Hepatocyte (in vitro differentiated cells): Measurements from ENCODE around the gene CCDC126. TPM values are rescaled to one million over a fixed set of nuclear protein-coding genes. Genes with fewer than 3 reads are reported as not detected.

Experiments used
- DNase-seq: peaks from one replicate; pipeline ENCODE4 v3.0.0-alpha.2; 2016; ENCODE audit warnings: low spot score
- H2AFZ ChIP-seq: fragments of 200-600 bp; sonication (generic); 2 replicates; pipeline ENCODE4 v1.6.0; 2016; ENCODE audit warnings: antibody characterized with exemption, mild to moderate bottlenecking
- H3K27ac ChIP-seq: fragments of 200-600 bp; sonication (generic); 2 replicates; pipeline ENCODE4 v1.5.1; 2016; ENCODE audit warnings: mild to moderate bottlenecking
- H3K27me3 ChIP-seq: fragments of 200-600 bp; sonication (generic); 2 replicates; pipeline ENCODE4 v1.6.1; 2016
- H3K36me3 ChIP-seq: fragments of 200-600 bp; sonication (generic); replicated peaks from 2 replicates; pipeline ENCODE4 v1.5.1; 2016; ENCODE audit warnings: low read depth; ENCODE audit not compliant: insufficient read depth
- H3K4me1 ChIP-seq: fragments of 200-600 bp; sonication (generic); 2 replicates; pipeline ENCODE4 v1.5.1; 2016; ENCODE audit warnings: mild to moderate bottlenecking, moderate library complexity; ENCODE audit not compliant: insufficient read depth
- H3K4me2 ChIP-seq: fragments of 200-600 bp; sonication (generic); 2 replicates; pipeline ENCODE4 v1.6.0; 2016
- H3K4me3 ChIP-seq: fragments of 200-600 bp; sonication (generic); 2 replicates; pipeline ENCODE4 v1.5.1; 2016; ENCODE audit warnings: mild to moderate bottlenecking
- H3K79me2 ChIP-seq: fragments of 200-600 bp; sonication (generic); 2 replicates; pipeline ENCODE4 v1.6.0; 2017; ENCODE audit warnings: mild to moderate bottlenecking
- H3K9me2 ChIP-seq: fragments of 200-600 bp; sonication (generic); replicated peaks from 2 replicates; pipeline ENCODE4 v1.6.0; 2017; ENCODE audit warnings: mild to moderate bottlenecking; ENCODE audit not compliant: insufficient read depth
- H3K9me3 ChIP-seq: fragments of 200-600 bp; sonication (generic); 2 replicates; pipeline ENCODE4 v1.5.1; 2016; ENCODE audit warnings: low read depth, mild to moderate bottlenecking
- H4K20me1 ChIP-seq: fragments of 200-600 bp; sonication (generic); 2 replicates; pipeline ENCODE4 v1.6.0; 2016; ENCODE audit warnings: mild to moderate bottlenecking; ENCODE audit not compliant: insufficient read depth, poor library complexity, severe bottlenecking
- CTCF ChIP-seq: fragments of 200-600 bp; sonication (generic); IDR thresholded peaks from 2 replicates; pipeline ENCODE4 v1.5.1; 2016; ENCODE audit warnings: antibody characterized with exemption, mild to moderate bottlenecking; ENCODE audit not compliant: poor library complexity
- EZH2 ChIP-seq: fragments of 200-600 bp; sonication (generic); IDR thresholded peaks from 2 replicates; pipeline ENCODE4 v1.6.1; 2016; ENCODE audit warnings: antibody characterized with exemption, mild to moderate bottlenecking, borderline replicate concordance
- EZH2phosphoT487 ChIP-seq: fragments of 200-600 bp; sonication (generic); IDR thresholded peaks from one replicate; pipeline ENCODE4 v1.6.1; 2018; ENCODE audit warnings: antibody characterized with exemption, mild to moderate bottlenecking, low read depth, moderate library complexity; ENCODE audit not compliant: unreplicated experiment, severe bottlenecking
- WGBS: methylation state at CpG from one replicate; pipeline ENCODE4 v1.1.6; 2016; ENCODE audit warnings: low lambda C conversion rate; ENCODE audit errors: missing lambda C conversion rate; 5-methylcytosine and 5-hydroxymethylcytosine counted together
- polyA plus RNA-seq: library from polyadenylated mRNA; unstranded; fragments of >200 nt; fragmentation: Nextera tagmentation; extraction: Ambion mirVana; gene quantifications from 2 replicates; pipeline ENCODE4 v1.2.1, GENCODE V29; 2016
- total RNA-seq: library from RNA; depleted of rRNA; stranded (reverse); fragments of >200 nt; gene quantifications from 2 replicates; pipeline ENCODE4 v1.2.3, GENCODE V29; 2014

Gene CCDC126
- total and polyA plus RNA-seq, 2 experiments from 2014 or later = 19.4 to 33.7 TPM

- DNase-seq = no peak
- Histone ChIP-seq H4K20me1 (no peaks in the 10 kb centered on the region), H2AFZ (no peak overlapping the region), H3K9me2 (no peaks in the 10 kb centered on the region), H3K79me2 (no peaks in the 10 kb centered on the region), H3K4me3 (no peak overlapping the region), H3K27ac (no peak overlapping the region), H3K4me1 (no peaks in the 10 kb centered on the region), H3K9me3 (peaks cover 9% of the 10 kb centered on the region), H3K27me3 (no peaks in the 10 kb centered on the region), H3K36me3 (no peaks in the 10 kb centered on the region), H3K4me2 (no peak overlapping the region)
- TF ChIP-seq EZH2phosphoT487 = no peak
- no peak for TF ChIP-seq EZH2
- no peak for TF ChIP-seq CTCF
- 97% methylated on average over 1 of the region's 1 CpG for WGBS
Observed at GRCh38 chr7:23617482-23617881, 20.3 kb downstream of the CCDC126 start.

- Histone ChIP-seq H3K4me3 (no peak overlapping the region), H3K27me3 (no peaks in the 10 kb centered on the region), H3K9me2 (no peaks in the 10 kb centered on the region), H3K27ac (no peak overlapping the region), H3K4me1 (no peaks in the 10 kb centered on the region), H2AFZ (no peak overlapping the region), H3K79me2 (peaks cover 2% of the 10 kb centered on the region), H3K36me3 (no peaks in the 10 kb centered on the region), H4K20me1 (no peaks in the 10 kb centered on the region), H3K9me3 (peaks cover 9% of the 10 kb centered on the region), H3K4me2 (no peak overlapping the region)
- DNase-seq = no peak
- 95% methylated on average over 3 of the region's 3 CpGs for WGBS
- no peak for TF ChIP-seq CTCF
- no peak for TF ChIP-seq EZH2phosphoT487
- no peak for TF ChIP-seq EZH2
Observed at GRCh38 chr7:23618241-23618640, 21.1 kb downstream of the CCDC126 start.

- Histone ChIP-seq H4K20me1 (no peaks in the 10 kb centered on the region), H3K27ac (no peak overlapping the region), H3K79me2 (peaks cover 8% of the 10 kb centered on the region), H3K27me3 (no peaks in the 10 kb centered on the region), H3K4me3 (no peak overlapping the region), H3K9me3 (peaks cover 9% of the 10 kb centered on the region), H2AFZ (no peak overlapping the region), H3K4me1 (no peaks in the 10 kb centered on the region), H3K36me3 (no peaks in the 10 kb centered on the region), H3K4me2 (no peak overlapping the region), H3K9me2 (no peaks in the 10 kb centered on the region)
- WGBS = 100% methylated on average over 4 of the region's 4 CpGs
- DNase-seq = no peak
- TF ChIP-seq EZH2 (no peak), EZH2phosphoT487 (no peak), CTCF (no peak)
Observed at GRCh38 chr7:23619141-23619540, 22.0 kb downstream of the CCDC126 start.

GRCh38 chr7:23622506-23622925 is 25.3 kb downstream of the CCDC126 start:
- no peaks in the 10 kb centered on the region for H3K27me3 ChIP-seq
- no peak overlapping the region for H3K27ac ChIP-seq
- 85% methylated on average over 2 of the region's 2 CpGs for WGBS
- H4K20me1 ChIP-seq = no peaks in the 10 kb centered on the region
- H3K4me2 ChIP-seq = no peak overlapping the region
- DNase-seq = no peak
- no peaks in the 10 kb centered on the region for H3K9me3 ChIP-seq
- TF ChIP-seq EZH2phosphoT487 (no peak), CTCF (no peak), EZH2 (no peak)
- H3K36me3 ChIP-seq = no peaks in the 10 kb centered on the region
- H3K4me3 ChIP-seq = no peak overlapping the region
- H2AFZ ChIP-seq = no peak overlapping the region
- H3K79me2 ChIP-seq = peaks cover 23% of the 10 kb centered on the region
- H3K4me1 ChIP-seq = no peaks in the 10 kb centered on the region
- no peaks in the 10 kb centered on the region for H3K9me2 ChIP-seq
